Measurements from ENCODE around the gene DIS3L2. TPM values are rescaled to one million over a fixed set of nuclear protein-coding genes. Genes with fewer than 3 reads are reported as not detected.

Gene DIS3L2
- total RNA-seq, 4 donors from 2014 or later: 10.3 to 63.9 (median 29.7) TPM

DNA sequence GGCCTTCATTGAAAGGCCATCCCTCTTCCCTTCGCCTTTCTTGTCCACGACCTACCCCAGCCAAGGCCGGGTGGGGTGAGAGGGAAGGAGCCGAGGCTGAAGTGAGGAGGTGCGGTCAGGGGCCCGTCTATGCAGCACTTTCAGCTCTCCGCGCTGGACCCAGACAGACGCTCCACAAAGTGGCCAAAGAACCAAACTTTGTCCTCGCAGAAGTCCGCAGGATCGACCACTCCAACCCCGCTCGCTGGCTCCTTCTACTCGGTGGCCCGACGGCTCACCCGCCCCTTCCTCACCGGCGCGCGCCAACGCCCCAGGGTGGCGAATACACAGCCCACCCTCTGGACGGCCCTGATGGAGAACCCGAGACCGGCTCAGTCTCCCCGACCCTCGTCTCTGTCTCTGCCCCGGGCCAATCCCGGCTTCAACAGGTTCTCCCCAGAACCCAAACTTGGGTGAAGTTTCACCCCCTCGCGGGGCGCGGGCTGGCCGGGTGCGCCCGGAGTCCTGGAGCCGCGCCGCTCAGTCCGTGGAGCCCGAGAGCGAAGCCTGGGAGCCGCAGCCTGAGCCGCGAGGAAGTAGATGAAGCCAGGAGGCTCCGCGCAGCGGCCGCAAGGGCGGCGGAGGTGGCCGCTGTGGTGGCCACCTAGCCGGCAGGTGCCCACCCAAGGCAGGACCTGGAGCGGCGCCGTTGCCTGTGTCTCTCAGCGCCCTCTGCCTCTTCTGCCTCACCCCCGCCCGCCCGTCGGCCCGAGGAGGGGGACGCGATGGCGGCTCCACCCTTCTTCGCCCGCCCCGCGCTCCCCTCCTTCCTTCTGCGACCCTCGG, 390.4 kb downstream of the DIS3L2 start:
- Histone ChIP-seq H3K27ac (no peak overlapping the region), H3K4me1 (no peaks in the 10 kb centered on the region), H3K36me3 (no peaks in the 10 kb centered on the region), H3K4me3 (no peak overlapping the region), H3K9me3 (no peaks in the 10 kb centered on the region), H3K27me3 (peaks cover 3 to 18% of the 10 kb centered on the region in 2 donors)
- DNase-seq: no peak
- intact Hi-C loops (cut with DNase I; ENCODE audit: low total_unique reads): no loop called here
- no peak for TF ChIP-seq POLR2A (IDR thresholded peaks at IDR 0.05)
- TF ChIP-seq, protein P1, sequence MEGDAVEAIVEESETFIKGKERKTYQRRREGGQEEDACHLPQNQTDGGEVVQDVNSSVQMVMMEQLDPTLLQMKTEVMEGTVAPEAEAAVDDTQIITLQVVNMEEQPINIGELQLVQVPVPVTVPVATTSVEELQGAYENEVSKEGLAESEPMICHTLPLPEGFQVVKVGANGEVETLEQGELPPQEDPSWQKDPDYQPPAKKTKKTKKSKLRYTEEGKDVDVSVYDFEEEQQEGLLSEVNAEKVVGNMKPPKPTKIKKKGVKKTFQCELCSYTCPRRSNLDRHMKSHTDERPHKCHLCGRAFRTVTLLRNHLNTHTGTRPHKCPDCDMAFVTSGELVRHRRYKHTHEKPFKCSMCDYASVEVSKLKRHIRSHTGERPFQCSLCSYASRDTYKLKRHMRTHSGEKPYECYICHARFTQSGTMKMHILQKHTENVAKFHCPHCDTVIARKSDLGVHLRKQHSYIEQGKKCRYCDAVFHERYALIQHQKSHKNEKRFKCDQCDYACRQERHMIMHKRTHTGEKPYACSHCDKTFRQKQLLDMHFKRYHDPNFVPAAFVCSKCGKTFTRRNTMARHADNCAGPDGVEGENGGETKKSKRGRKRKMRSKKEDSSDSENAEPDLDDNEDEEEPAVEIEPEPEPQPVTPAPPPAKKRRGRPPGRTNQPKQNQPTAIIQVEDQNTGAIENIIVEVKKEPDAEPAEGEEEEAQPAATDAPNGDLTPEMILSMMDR (IDR thresholded peaks at IDR 0.05): no peak

DNA sequence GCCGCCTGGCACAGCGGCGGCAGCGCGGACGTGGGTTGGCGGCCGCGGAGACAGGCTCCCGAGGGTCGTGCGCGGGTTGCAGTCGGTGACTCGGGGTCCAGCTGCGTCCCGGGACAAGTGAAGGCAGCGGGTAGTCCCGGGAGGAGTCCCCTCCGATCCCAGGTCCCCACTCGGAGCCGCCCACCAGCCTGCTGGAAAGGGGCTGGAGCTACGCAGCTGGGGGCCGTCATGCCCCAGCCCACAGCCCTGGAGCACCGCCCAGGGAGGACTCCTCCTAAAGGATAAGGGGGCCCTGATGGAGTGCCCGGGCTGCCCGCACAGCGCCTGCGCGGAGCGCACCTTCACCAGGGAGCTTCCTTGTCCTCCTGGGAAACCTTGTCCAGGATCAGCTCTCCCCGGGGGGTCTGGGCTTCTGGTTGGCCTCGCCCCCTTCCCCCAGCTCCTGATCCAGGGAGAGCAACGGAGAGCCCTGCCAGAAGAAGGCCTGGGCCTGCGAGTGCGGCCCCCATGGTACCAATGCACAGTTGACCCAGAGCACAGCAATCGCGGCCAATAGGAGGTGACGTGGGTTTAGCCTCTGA, 391.1 kb downstream of the DIS3L2 start:
- H3K9me3 ChIP-seq: no peaks in the 10 kb centered on the region
- H3K27ac ChIP-seq: no peak overlapping the region
- no peaks in the 10 kb centered on the region for H3K36me3 ChIP-seq
- intact Hi-C loops (cut with DNase I; ENCODE audit: low total_unique reads): no loop called here
- DNase-seq: no peak
- H3K4me3 ChIP-seq: no peak overlapping the region
- no peaks in the 10 kb centered on the region for H3K4me1 ChIP-seq
- TF ChIP-seq, protein P1 (IDR thresholded peaks at IDR 0.05): no peak
- no peak for TF ChIP-seq POLR2A (IDR thresholded peaks at IDR 0.05)
- peaks cover 3 to 18% of the 10 kb centered on the region in 2 donors for H3K27me3 ChIP-seq

DNA sequence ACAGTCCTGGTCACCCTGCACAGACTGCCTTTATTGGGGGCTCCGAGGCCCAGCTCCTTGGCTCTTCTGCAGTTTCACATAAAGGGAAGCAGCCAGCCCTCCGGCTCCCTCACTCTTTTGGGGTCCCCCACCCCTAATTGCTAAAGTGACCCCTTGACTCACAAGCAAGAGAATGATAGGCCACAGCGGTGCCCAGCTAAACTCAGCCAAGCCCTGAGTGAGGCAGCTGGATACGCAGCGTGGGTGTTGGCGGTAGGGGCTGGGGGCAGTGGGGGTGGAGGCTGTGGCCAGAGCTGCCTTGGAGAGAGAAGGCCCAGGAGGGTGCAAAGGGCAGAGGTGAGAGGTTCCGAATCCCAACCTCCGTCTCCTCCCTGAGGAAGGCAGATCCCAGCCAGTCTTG, 391.6 kb downstream of the DIS3L2 start:
- no peak for TF ChIP-seq POLR2A (IDR thresholded peaks at IDR 0.05)
- TF ChIP-seq, protein P1 (IDR thresholded peaks at IDR 0.05): no peak
- H3K4me1 ChIP-seq: no peaks in the 10 kb centered on the region
- DNase-seq: no peak
- intact Hi-C loops (cut with DNase I; ENCODE audit: low total_unique reads): no loop called here
- no peak overlapping the region for H3K27ac ChIP-seq
- H3K4me3 ChIP-seq: no peak overlapping the region
- no peaks in the 10 kb centered on the region for H3K36me3 ChIP-seq
- H3K27me3 ChIP-seq: peaks cover 3 to 18% of the 10 kb centered on the region in 2 donors
- H3K9me3 ChIP-seq: no peaks in the 10 kb centered on the region

DNA sequence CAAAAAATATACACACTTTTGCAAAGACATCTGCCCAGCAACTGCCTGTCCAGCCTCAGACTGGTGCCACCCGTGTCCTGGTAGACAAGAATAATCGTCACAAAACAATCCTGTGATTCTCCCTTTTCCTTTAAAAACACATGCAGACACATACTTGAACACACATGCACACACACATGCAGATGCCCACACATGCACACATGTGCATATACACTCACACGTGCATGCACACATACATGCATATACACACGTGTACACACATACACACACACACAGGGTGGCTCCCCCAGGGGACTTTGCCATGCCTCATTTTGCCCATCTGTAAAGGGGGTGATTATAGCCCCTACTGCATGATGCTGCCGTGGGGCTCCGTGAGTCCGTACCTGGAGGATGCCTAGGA, 392.1 kb downstream of the DIS3L2 start:
- Histone ChIP-seq H3K36me3 (no peaks in the 10 kb centered on the region), H3K4me3 (no peak overlapping the region), H3K27me3 (peaks cover 3 to 18% of the 10 kb centered on the region in 2 donors), H3K9me3 (no peaks in the 10 kb centered on the region), H3K4me1 (no peaks in the 10 kb centered on the region), H3K27ac (no peak overlapping the region)
- intact Hi-C loops (cut with DNase I; ENCODE audit: low total_unique reads): no loop called here
- TF ChIP-seq POLR2A (IDR thresholded peaks at IDR 0.05): no peak
- TF ChIP-seq, protein P1 (IDR thresholded peaks at IDR 0.05): no peak
- no peak for DNase-seq

DNA sequence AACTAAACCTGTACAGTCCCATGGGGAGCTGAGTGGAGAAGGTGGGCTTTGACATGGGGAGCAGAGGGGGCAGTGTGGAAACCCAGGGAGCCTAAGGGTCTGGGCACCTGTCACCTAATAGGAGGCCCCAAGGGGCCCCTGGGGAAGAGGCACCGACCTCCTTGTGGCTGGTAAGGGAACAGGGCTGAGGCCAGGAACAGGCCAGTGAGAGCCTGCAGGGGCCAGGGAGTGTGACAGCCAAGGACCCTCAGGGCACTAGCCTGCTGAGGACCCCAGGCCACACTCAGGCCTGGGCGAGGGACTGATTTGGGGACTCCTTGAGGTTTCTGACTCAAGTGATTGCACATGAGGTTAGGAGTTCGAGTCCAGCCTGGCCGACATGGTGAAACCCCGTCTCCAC, 392.6 kb downstream of the DIS3L2 start:
- intact Hi-C loops (cut with DNase I; ENCODE audit: low total_unique reads): no loop called here
- Histone ChIP-seq H3K27ac (no peak overlapping the region), H3K9me3 (no peaks in the 10 kb centered on the region), H3K4me3 (no peak overlapping the region), H3K4me1 (no peaks in the 10 kb centered on the region), H3K36me3 (no peaks in the 10 kb centered on the region), H3K27me3 (peaks cover 3 to 18% of the 10 kb centered on the region in 2 donors)
- no peak for DNase-seq
- no peak for TF ChIP-seq POLR2A (IDR thresholded peaks at IDR 0.05)
- TF ChIP-seq, protein P1 (IDR thresholded peaks at IDR 0.05): no peak

Data from uterus (tissue), 4 donors.